H9 (cell line): ENCODE results near the gene MBNL1. TPM values are rescaled to one million over a fixed set of nuclear protein-coding genes. Genes with fewer than 3 reads are reported as not detected.

Source experiments
- DNase-seq: peaks from one replicate; pipeline ENCODE4 v3.0.0-alpha.2; 2017
- H2AFZ ChIP-seq: one replicate; pipeline ENCODE4 v1.6.1; 2013; ENCODE audit warnings: mild to moderate bottlenecking, low read length, control low read depth, moderate library complexity
- H2AK5ac ChIP-seq: 2 replicates; pipeline ENCODE4 v1.6.1; 2013; ENCODE audit warnings: low read length, control low read depth, mixed read lengths; ENCODE audit not compliant: insufficient read length
- H2BK120ac ChIP-seq: one replicate; pipeline ENCODE4 v1.6.1; 2013; ENCODE audit warnings: low read depth, mild to moderate bottlenecking, low read length, control low read depth, inconsistent platforms; ENCODE audit not compliant: poor library complexity, severe bottlenecking
- H2BK12ac ChIP-seq: 2 replicates; pipeline ENCODE4 v1.6.1; 2013; ENCODE audit warnings: low read length, control low read depth, mixed read lengths, low read depth; ENCODE audit not compliant: insufficient read length
- H2BK15ac ChIP-seq: 2 replicates; pipeline ENCODE4 v1.6.1; 2013; ENCODE audit warnings: low read depth, low read length, control low read depth
- H2BK20ac ChIP-seq: one replicate; pipeline ENCODE4 v1.6.1; 2013; ENCODE audit warnings: low read depth, mild to moderate bottlenecking, low read length, control low read depth, inconsistent platforms; ENCODE audit not compliant: poor library complexity, severe bottlenecking
- H2BK5ac ChIP-seq: 2 replicates; pipeline ENCODE4 v1.6.1; 2013; ENCODE audit warnings: low read length, control low read depth, mixed read lengths; ENCODE audit not compliant: insufficient read length
- H3K14ac ChIP-seq: 2 replicates; pipeline ENCODE4 v1.6.1; 2013; ENCODE audit warnings: low read length, control low read depth; ENCODE audit not compliant: insufficient read depth
- H3K18ac ChIP-seq: 2 replicates; pipeline ENCODE4 v1.6.1; 2013; ENCODE audit warnings: low read depth, mild to moderate bottlenecking, mixed read lengths, low read length, control low read depth; ENCODE audit not compliant: insufficient read length
- H3K23ac ChIP-seq: 2 replicates; pipeline ENCODE4 v1.6.1; 2013; ENCODE audit warnings: low read length, control low read depth, mixed read lengths, low read depth; ENCODE audit not compliant: insufficient read length
- H3K23me2 ChIP-seq: 2 replicates; pipeline ENCODE4 v1.6.1; 2013; ENCODE audit warnings: low read depth, mild to moderate bottlenecking, mixed read lengths, low read length, control low read depth; ENCODE audit not compliant: insufficient read length, poor library complexity, severe bottlenecking
- H3K27ac ChIP-seq: 2 replicates; pipeline ENCODE4 v1.5.1; 2013; ENCODE audit warnings: low read length, control low read depth, mixed read lengths, low read depth; ENCODE audit not compliant: insufficient read length
- H3K27me3 ChIP-seq: 2 replicates; pipeline ENCODE4 v1.6.1; 2013; ENCODE audit warnings: low read length, control low read depth, inconsistent platforms; ENCODE audit not compliant: insufficient read depth
- H3K4ac ChIP-seq: 2 replicates; pipeline ENCODE4 v1.6.1; 2013; ENCODE audit warnings: low read depth, mild to moderate bottlenecking, control low read depth, inconsistent platforms, low read length, moderate library complexity
- H3K4me1 ChIP-seq: 2 replicates; pipeline ENCODE4 v1.6.1; 2013; ENCODE audit warnings: low read length, control low read depth, inconsistent platforms; ENCODE audit not compliant: insufficient read depth
- H3K4me2 ChIP-seq: 2 replicates; pipeline ENCODE4 v1.6.1; 2013; ENCODE audit warnings: low read length, control low read depth, mixed read lengths; ENCODE audit not compliant: insufficient read length, insufficient read depth
- H3K56ac ChIP-seq: 2 replicates; pipeline ENCODE4 v1.6.1; 2013; ENCODE audit warnings: low read depth, mild to moderate bottlenecking, mixed read lengths, low read length, control low read depth; ENCODE audit not compliant: insufficient read length
- H3K79me1 ChIP-seq: 2 replicates; pipeline ENCODE4 v1.6.1; 2013; ENCODE audit warnings: low read depth, mild to moderate bottlenecking, moderate library complexity, low read length, control low read depth, inconsistent platforms; ENCODE audit not compliant: insufficient read depth, poor library complexity, severe bottlenecking
- H3K79me2 ChIP-seq: 2 replicates; pipeline ENCODE4 v1.6.1; 2013; ENCODE audit warnings: low read length, control low read depth, inconsistent platforms; ENCODE audit not compliant: insufficient read depth
- H3K9ac ChIP-seq: 2 replicates; pipeline ENCODE4 v1.6.1; 2013; ENCODE audit warnings: low read length, control low read depth, mixed read lengths; ENCODE audit not compliant: insufficient read length; ENCODE audit errors: extremely low read depth
- H3K9me3 ChIP-seq: one replicate; pipeline ENCODE4 v1.6.1; 2013; ENCODE audit warnings: low read depth, low read length, inconsistent platforms; ENCODE audit not compliant: control insufficient read depth
- H3T11ph ChIP-seq: one replicate; pipeline ENCODE4 v1.6.1; 2013; ENCODE audit warnings: mild to moderate bottlenecking, low read length, control low read depth, inconsistent platforms
- H4K20me1 ChIP-seq: one replicate; pipeline ENCODE4 v1.6.1; 2013; ENCODE audit not compliant: control insufficient read depth, insufficient read length, insufficient read depth
- H4K5ac ChIP-seq: 2 replicates; pipeline ENCODE4 v1.6.1; 2013; ENCODE audit warnings: low read depth, mild to moderate bottlenecking, mixed read lengths, low read length, control low read depth; ENCODE audit not compliant: insufficient read length
- H4K8ac ChIP-seq: replicated peaks from 2 replicates; pipeline ENCODE4 v1.6.1; 2013; ENCODE audit warnings: low read length, control low read depth, mixed read lengths, low read depth; ENCODE audit not compliant: insufficient read length
- H4K91ac ChIP-seq: 2 replicates; pipeline ENCODE4 v1.6.1; 2013; ENCODE audit warnings: low read depth, mild to moderate bottlenecking, moderate library complexity, mixed read lengths, low read length, control low read depth; ENCODE audit not compliant: insufficient read length
- H3K27ac Mint-ChIP-seq, 3 experiments: 2 replicates in 2 of 3; 3 replicates in 1 of 3; pipeline ENCODE4 v1.8.0; 2020 to 2021; ENCODE audit warnings: mixed read lengths in 3 of 3, mild to moderate bottlenecking in 1 of 3, moderate library complexity in 1 of 3
- H3K27me3 Mint-ChIP-seq: 2 replicates; pipeline ENCODE4 v1.8.0; 2021; ENCODE audit warnings: low read depth, mild to moderate bottlenecking, moderate library complexity, mixed read lengths
- H3K36me3 Mint-ChIP-seq, 3 experiments: 2 replicates in 2 of 3; 3 replicates in 1 of 3; pipeline ENCODE4 v1.8.0; 2020 to 2021; ENCODE audit warnings: low read depth in 3 of 3, mixed read lengths in 3 of 3; ENCODE audit not compliant: insufficient read depth in 1 of 3
- H3K4me1 Mint-ChIP-seq, 2 experiments: 2 replicates each; pipeline ENCODE4 v1.8.0; 2020; ENCODE audit warnings: mixed read lengths in 2 of 2
- H3K4me3 Mint-ChIP-seq, 2 experiments: 2 replicates in 1 of 2; 3 replicates in 1 of 2; pipeline ENCODE4 v1.8.0; 2020 to 2021; ENCODE audit warnings: mild to moderate bottlenecking in 2 of 2, mixed read lengths in 2 of 2, moderate library complexity in 1 of 2
- H3K9me3 Mint-ChIP-seq, 2 experiments: 2 replicates in 1 of 2; 3 replicates in 1 of 2; pipeline ENCODE4 v1.8.0; 2020; ENCODE audit warnings: mild to moderate bottlenecking in 2 of 2, mixed read lengths in 2 of 2, moderate library complexity in 1 of 2
- WGBS: extraction: QIAGEN DNeasy Blood & Tissue Kit; methylation state at CpG from one replicate; pipeline ENCODE4 v1.1.7; 2013; ENCODE audit warnings: missing lambda C conversion rate, low lambda C conversion rate, mixed read lengths; ENCODE audit not compliant: insufficient read length; ENCODE audit errors: extremely low coverage; 5-methylcytosine and 5-hydroxymethylcytosine counted together
- total RNA-seq: library from RNA; stranded (reverse); gene quantifications from 2 replicates; pipeline ENCODE4 v1.2.1, GENCODE V29; 2021
- TF ChIP-seq, protein P1 (sequence below): fragments of 200-600 bp; sonication (generic); conservative IDR thresholded peaks from 3 replicates; pipeline ENCODE4 v1.8.0; 2021; ENCODE audit warnings: antibody characterized with exemption, mild to moderate bottlenecking

The MBNL1 gene
- total RNA-seq, 1 experiment from 2014 or later, result 14.9 TPM

DNA sequence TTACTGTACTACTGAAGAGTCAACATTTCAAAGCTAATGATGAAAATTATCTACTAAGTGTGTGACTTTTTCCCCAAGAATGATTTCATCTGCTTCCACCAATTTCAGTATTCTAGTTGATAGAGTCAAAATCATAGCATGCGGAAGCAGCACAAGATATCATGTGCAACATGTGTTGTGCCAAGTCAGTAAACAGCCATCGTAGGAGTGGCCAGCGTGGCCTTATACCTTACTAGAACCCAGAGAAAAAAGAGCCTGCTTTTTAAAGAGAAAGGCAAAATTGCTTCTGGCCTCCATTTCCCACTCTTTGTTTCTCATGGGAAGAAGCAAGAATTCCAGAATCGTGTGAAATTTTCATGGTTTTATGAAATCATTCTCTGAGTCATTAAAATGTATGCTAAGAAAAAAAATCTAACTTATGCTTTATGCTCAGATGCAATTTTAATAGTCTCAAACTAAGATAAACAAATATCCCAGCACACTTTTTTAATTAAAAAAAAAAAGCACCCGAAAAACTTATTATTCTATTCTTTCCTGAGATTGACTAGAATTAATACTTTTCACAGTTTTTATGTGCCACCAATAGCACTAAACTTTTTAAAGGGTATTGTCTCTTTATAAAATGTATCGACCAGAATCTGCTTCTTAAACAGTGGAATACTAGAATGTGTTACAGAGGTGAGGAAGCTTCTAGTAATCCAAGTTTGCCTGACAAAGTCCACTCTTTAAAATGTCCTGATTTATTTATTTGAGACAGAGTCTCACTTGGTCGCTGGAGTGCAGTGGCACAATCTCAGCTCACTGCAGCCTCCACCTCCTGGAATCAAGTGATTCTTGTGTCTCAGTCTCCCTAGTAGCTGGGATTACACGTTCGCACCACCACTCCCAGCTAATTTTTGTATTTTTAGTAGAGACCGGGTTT, 87.3 kb downstream of the MBNL1 start:
- Histone ChIP-seq H2AK5ac (no peak overlapping the region), H4K8ac (no peak overlapping the region), H3K79me2 (no peaks in the 10 kb centered on the region; the same call in 1 of the 2 replicates), H4K91ac (no peak overlapping the region), H2BK20ac (no peak overlapping the region), H2BK5ac (no peak overlapping the region), H3K27me3 (no peaks in the 10 kb centered on the region), H3K4me1 (no peaks in the 10 kb centered on the region), H3K23me2 (no peaks in the 10 kb centered on the region), H4K20me1 (no peaks in the 10 kb centered on the region), H2BK12ac (no peak overlapping the region), H3K4ac (no peak overlapping the region), H4K5ac (no peak overlapping the region), H3K9ac (no peak overlapping the region), H2AFZ (no peak overlapping the region), H3K9me3 (no peaks in the 10 kb centered on the region), H3K14ac (no peak overlapping the region), H3K56ac (no peak overlapping the region), H2BK15ac (no peak overlapping the region), H2BK120ac (no peak overlapping the region), H3T11ph (no peak overlapping the region), H3K4me2 (no peak overlapping the region), H3K23ac (no peak overlapping the region), H3K18ac (no peak overlapping the region), H3K27ac (no peak overlapping the region), H3K79me1 (peaks cover 2% of the 10 kb centered on the region)
- no peaks in the 10 kb centered on the region for H3K27me3 Mint-ChIP-seq
- no peak overlapping the region for H3K4me3 Mint-ChIP-seq
- WGBS, result no CpG with 5 or more reads among the region's 10 CpGs
- DNase-seq, result no peak
- H3K9me3 Mint-ChIP-seq, result no peaks in the 10 kb centered on the region
- H3K36me3 Mint-ChIP-seq, result no peaks in the 10 kb centered on the region
- peaks cover 10 to 13% of the 10 kb centered on the region in 2 experiments for H3K4me1 Mint-ChIP-seq
- H3K27ac Mint-ChIP-seq, result no peak overlapping the region
- TF ChIP-seq, protein P1, sequence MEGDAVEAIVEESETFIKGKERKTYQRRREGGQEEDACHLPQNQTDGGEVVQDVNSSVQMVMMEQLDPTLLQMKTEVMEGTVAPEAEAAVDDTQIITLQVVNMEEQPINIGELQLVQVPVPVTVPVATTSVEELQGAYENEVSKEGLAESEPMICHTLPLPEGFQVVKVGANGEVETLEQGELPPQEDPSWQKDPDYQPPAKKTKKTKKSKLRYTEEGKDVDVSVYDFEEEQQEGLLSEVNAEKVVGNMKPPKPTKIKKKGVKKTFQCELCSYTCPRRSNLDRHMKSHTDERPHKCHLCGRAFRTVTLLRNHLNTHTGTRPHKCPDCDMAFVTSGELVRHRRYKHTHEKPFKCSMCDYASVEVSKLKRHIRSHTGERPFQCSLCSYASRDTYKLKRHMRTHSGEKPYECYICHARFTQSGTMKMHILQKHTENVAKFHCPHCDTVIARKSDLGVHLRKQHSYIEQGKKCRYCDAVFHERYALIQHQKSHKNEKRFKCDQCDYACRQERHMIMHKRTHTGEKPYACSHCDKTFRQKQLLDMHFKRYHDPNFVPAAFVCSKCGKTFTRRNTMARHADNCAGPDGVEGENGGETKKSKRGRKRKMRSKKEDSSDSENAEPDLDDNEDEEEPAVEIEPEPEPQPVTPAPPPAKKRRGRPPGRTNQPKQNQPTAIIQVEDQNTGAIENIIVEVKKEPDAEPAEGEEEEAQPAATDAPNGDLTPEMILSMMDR, result no peak
